NCI-H446 (cell line): ENCODE measurements around the gene RPS18.
"Not testable (repeated sequence)": the region's sequence is repeated elsewhere in the genome, so short reads cannot be mapped to it uniquely, and the experiment has no call there.

Experiments used
- DNase-seq, 2 experiments: peaks; one replicate each; lab custom pipeline; 2025; lab: John Stamatoyannopoulos, UW

Gene RPS18

DNA sequence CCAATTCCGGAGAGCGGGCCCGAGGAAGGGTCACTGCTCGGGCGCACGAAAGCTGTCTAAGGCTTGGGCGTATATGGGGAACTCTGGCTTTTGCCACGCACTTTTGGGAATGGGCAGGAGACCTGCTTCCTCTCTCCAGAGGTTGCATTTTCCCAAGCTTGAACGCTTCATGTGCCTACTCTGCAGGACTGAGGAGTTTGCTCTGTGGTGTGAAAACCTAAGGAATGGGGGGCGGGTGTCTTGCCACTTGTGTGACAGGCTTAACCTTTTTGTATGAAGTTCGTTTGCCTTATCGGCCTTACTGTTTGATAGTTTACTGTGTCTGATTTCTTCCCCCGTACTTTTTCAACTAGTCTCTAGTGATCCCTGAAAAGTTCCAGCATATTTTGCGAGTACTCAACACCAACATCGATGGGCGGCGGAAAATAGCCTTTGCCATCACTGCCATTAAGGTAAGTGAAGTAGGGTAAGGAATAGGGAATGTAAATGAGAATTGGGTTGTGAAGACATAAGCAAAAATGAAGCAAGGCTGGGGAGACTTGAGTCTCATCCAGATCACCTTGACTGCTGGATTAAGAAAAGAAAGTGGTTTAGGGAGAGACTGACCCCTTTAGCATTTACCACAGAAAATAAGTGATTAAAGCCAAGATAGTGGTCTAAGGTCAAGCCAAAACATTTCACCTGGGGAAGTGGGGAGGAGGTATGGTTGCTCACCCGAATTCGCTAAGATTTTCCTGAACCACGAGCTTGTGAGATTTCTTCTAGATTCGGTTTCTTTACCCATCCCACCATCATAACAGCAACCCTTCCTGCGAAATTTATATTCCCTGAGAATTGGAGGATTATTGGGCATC is 627 bp downstream of the RPS18 start:
- no peak for DNase-seq

DNA sequence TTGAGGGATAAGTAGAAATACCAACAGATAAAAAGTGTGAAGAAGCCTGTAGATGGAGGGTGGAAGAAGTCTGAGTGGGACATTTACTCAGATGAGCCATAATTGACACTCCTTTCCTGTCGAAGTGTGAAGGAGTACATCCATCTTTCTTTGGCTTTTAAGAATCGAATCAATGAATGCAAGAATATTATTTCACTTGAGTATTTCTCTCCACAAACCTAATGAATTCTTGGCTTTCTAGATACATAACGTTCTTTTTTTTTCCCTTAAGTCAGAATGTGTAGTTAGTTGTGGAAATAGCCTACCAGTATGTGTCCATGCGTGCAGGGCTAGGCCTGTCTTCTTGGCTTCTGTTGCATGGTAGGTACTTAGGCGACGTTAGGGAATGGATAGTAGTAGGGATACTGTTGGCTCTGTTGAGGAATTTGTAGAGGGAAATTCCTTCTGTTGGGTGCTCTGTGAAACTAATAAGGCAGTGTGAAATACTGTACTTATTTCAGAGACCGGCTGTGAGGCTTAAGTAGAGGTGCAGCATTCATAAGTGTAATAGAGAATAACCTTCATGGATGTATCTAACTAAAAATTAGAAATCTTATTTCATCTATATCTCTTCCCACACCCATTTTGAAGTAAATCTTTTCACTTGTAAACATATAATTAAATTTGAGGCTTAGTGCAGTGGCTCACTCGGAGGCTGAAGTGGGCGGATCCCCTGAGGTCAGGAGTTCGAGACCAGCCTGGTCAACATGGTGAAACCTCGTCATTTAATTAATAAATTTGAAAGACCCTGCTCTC is 1.5 kb downstream of the RPS18 start:
- no peak for DNase-seq

DNA sequence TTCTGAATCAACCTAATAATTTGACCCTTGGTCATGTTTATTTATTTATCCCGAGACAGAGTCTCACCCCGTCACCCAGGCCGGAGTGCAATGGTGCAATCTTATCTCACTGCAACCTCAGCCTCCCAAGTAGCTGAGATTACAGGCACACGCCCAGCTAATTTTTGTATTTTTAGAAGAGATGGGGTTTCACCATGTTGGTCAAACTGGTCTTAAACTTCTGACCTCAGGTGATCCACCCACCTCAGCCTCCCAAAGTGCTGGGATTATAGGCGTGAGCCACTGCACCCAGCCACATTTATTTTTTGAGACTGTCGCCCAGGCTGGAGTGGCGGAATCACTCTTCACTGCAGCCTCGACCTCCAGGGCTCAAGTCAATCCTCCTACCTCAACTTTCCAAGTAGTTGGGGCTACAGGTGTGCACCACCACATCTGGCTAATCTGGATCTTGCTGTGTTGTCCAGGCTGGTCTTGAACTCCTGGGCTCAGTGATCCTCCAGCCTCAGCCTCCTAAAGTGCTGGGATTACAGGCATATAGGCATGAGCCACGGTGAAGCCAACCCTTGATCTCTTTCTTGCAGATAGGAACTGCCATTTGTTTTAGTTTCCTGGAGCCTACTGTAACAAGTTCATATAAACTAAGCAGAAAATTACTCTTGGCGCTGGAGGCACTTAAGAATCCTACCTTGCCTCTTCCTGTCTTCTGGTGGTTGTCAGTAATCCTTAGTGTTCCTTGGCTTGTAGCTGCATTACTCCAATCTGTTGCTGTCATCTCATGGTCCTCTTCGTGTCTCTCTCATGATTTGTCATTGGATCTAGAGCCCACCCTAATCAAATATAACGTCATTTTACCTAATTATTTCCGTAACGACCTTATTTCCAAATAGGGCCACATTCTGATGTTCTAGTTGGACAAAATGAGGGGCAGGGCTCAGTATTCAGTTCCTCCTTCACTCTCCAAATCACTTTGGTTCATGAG is 2.3 kb downstream of the RPS18 start:
- DNase-seq: no peak

GRCh38 chr6:33275795-33276580 is 4.1 kb downstream of the RPS18 start:
- not testable (repeated sequence) for DNase-seq

DNA sequence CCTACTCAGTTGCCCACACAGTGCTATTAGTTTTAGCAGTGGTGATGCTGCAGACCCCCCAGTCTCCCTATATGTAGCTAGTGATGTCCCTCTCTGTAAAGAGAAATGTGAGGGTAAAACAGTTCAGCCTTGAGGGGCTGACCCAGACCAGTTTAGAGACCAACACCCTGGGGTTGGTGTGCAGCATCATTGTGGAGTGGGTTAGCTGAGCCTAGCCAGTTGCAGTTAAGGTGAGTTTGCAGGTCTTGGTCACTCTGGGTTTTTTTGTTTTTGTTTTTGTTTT is 4.6 kb downstream of the RPS18 start:
- DNase-seq: no peak

GRCh38 chr6:33276864-33277662 is 5.2 kb downstream of the RPS18 start, which contains the start of gene B3GALT4:
Gene B3GALT4, plus strand, starts transcription at chr6:33277123. Its CDS starts 297 bp downstream, at chr6:33277420.
- DNase-seq: no peak

DNA sequence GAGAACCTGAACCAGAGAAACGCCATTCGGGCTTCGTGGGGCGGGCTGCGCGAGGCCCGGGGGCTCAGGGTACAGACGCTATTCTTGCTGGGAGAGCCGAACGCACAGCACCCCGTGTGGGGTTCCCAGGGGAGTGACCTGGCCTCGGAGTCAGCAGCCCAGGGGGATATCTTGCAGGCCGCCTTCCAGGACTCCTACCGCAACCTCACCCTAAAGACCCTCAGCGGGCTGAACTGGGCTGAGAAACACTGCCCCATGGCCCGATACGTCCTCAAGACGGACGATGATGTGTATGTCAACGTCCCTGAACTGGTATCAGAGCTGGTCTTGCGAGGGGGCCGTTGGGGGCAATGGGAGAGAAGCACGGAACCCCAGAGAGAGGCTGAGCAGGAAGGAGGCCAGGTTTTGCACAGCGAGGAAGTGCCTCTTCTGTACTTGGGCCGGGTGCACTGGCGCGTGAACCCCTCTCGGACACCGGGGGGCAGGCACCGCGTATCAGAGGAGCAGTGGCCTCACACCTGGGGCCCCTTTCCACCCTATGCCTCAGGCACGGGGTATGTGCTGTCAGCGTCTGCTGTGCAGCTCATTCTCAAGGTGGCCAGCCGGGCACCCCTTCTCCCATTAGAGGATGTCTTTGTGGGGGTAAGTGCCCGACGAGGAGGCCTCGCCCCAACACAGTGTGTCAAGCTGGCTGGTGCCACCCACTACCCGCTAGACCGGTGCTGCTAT is 6.0 kb downstream of the RPS18 start:
- no peak for DNase-seq

GRCh38 chr6:33278392-33278741 is 6.5 kb downstream of the RPS18 start:
- DNase-seq: no peak

DNA sequence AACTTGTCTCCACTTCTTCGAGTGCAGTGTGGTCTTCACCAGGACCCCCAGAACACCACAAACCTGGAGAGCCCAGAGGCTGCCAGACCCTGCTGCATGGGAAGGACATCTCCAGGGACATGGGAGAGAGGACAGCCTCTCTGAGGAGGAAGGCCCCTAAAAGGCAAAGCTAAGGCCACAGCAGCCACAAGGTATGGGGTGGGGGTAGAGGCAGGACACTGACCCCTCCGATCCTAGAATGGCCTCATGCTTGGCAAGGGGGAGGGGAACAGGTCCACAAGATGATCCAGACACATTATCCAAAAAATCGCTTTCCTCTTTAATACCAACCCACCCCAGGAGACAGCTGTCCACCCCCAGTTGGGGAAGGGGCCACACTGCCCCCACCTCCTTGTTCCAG is 6.9 kb downstream of the RPS18 start:
- no peak for DNase-seq

GRCh38 chr6:33279257-33279695 is 7.4 kb downstream of the RPS18 start:
- DNase-seq: no peak

GRCh38 chr6:33279971-33280511 is 8.2 kb downstream of the RPS18 start:
- no peak for DNase-seq

DNA sequence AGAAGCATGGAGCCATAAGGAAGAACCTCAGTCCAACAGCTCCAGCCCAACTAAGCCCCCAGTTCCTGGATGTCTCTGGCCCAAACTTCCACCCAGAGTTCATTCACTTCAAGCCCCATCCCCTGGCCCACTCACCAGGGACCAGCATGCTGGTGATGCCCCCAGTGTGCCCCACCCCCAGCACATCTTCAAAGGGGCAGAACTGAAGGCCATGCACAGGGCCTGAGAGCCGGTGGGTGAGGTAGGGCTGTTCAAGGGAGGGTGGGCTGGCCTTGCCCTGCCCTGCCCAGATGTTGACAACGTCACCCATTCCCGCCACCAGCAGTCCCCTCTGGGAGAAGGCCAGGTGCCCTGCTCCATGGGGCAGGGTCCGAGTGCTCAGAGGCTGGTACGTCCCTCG is 8.7 kb downstream of the RPS18 start:
- DNase-seq: no peak

DNA sequence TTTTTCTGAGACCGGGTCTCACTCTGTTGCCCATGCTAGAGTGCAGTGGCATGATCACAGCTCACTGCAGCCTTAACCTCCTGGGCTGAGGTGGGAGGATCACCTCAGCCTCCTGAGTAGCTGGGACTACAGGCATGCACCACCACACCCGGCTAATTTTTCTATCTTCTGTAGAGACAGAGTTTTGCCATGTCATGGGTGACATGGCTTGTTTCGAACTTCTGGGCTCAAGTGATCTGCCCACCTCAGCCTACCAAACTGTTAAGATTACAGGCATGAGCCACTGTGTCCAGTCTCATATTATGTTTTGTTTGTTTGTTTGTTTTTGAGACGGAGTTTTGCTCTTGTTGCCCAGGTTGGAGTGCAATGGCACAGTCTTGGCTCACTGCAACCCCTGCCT is 13.3 kb downstream of the RPS18 start:
- DNase-seq: not testable (repeated sequence)

- DNase-seq: no peak
These were observed 15.4 kb downstream of the RPS18 start for GRCh38 chr6:33286946-33287914.

GRCh38 chr6:33288141-33288920 is 16.5 kb downstream of the RPS18 start:
- DNase-seq: no peak

DNA sequence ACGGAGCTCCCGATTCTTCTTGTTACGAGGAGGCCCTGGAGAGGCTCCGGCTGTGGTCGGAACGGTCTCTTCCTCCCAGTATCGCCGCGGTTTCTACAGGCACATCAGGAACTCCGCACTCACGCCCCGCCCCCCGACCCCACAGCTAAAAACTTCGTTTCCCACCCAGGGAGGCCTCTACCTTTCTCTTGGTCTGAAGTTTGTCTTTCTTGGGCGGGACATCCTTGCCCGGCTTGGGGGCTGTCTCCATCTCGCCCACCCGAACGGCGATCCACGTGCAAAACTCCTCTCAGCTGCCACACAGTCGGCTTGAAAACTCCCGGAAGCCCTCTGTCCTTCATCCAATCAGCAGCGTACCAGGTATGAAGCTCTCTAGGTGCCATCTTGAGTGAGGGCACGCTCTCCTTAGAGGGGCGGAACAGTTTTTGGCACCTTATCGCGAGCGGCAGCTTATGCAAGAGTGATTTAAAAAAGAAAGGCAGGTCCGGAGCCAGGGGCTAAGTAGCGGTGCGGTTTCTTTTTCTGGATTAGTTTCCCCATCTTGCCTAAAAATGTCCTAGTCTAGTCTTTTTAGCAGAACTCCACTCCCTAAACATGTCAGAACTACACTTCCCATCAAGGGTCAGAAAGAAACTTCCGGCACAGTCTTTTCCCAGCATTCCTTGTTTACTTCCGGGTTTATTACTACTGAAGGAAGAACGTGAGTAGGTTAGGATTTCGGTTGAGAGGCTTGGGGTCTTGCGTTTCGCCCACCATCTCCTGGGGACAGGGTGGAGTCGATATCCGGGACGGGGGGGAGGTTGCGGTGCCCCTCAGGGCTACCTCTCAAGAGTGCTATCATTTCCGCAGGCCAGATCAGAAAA is 17.3 kb downstream of the RPS18 start, which contains the start of the genes PFDN6 and WDR46:
PFDN6 (plus strand) TSS at position 681 of the 863 bp plus-strand sequence. CDS start 256 bp downstream, outside the sequence.
WDR46 (minus strand) TSS at position 319 of the 863 bp plus-strand sequence; CDS start at position 250, 69 bp downstream.
- DNase-seq: peak; percentile 83 to 84
